Activated CD4-positive, alpha-beta T cell treated with anti-CD3 and anti-CD28 coated beads, Interleukin-10, Interleukin-2, amounts not matched to agents 100 ng/mL and 50 ng/mL, durations not matched to agents 16 hours and 8 hours (primary cell): ENCODE results near the gene CLBA1.
"Not testable (repeated sequence)": the region's sequence is repeated elsewhere in the genome, so short reads cannot be mapped to it uniquely, and the experiment has no call there.

Experiments used
- DNase-seq: peaks from one replicate; pipeline ENCODE4 v3.0.0-alpha.2; 2020

Gene CLBA1

DNA sequence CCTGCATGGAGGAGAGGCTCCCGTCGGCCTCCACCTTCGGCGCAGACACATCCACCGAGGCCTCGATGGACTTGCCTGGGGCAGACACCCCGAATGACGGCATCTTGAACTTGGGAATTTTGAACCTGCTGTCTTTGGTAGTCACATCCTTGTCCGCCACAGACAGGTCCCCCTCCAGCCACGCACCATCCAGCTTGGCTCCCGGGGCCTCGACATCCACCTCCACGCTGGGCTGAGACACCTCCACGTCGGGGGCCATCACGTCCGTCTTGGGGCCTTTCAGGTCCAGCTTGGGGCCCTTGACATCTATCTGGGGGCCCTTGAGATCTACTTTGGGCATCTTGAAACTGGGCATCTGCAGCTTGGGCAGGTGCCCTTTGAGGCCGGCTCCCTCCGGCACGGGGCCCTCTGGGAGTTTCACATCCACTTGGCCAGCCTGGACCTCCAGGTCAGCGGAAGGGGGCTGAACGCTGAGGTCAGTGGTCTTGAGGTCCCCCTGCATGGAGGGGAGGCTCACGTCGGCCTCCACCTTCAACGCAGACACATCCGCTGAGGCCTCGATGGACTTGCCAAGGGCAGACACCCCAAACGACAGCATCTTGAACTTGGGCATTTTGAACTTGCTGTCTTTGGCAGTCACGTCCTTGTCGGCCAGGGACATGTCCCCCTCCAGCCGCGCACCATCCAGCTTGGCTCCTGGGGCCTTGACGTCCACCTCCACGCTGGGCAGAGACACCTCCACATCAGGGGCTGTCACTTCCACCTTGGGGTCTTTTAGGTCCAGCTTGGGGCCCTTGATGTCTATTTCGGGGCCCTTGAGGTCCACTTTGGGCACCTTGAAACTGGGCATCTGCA, 37.5 kb upstream of the CLBA1 start:
- DNase-seq = not testable (repeated sequence)

DNA sequence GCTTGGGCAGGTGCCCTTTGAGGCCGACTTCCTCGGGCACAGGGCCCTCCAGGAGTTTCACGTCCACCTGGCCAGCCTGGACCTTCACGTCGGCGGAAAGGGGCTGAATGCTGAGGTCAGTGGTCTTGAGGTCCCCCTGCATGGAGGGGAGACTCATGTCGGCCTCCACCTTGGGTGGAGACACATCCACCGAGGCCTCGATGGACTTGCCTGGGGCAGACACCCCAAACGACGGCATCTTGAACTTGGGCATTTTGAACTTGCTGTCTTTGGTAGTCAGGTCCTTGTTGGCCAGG, 36.9 kb upstream of the CLBA1 start:
- no peak for DNase-seq

DNA sequence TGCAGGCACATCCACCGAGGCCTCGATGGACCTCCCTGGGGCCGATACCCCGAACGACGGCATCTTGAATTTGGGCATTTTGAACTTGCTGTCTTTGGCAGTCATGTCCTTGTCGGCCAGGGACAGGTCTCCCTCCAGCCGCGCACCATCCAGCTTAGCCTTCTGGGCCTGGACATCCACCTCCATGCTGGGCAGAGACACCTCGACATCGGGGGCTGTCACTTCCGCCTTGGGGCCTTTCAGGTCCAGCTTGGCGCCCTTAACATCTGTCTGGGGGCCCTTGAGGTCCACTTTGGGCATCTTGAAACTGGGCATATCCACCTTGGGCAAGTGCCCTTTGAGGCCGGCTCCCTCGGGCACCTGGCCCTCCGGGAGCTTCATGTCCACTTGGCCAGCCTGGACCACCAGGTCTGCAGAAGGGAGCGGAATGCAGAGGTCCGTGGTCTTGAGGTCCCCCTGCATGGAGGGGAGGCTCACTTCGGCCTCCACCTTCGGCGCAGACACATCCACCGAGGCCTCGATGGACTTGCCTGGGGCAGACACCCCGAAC, 36.1 kb upstream of the CLBA1 start:
- DNase-seq = not testable (repeated sequence)

DNA sequence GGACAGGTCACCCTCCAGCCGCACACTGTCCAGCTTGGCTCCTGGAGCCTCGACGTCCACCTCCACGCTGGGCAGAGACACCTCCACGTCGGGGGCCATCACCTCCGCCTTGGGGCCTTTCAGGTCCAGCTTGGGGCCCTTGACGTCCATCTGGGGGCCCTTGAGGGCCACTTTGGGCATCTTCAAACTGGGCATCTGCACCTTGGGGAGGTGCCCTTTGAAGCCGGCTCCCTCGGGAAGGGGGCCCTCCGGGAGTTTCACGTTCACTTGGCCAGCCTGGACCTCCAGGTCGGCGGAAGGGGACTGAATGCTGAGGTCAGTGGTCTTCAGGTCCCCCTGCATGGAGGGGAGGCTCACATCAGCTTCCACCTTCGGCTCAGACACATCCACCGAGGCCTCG, 35.6 kb upstream of the CLBA1 start:
- no peak for DNase-seq

DNA sequence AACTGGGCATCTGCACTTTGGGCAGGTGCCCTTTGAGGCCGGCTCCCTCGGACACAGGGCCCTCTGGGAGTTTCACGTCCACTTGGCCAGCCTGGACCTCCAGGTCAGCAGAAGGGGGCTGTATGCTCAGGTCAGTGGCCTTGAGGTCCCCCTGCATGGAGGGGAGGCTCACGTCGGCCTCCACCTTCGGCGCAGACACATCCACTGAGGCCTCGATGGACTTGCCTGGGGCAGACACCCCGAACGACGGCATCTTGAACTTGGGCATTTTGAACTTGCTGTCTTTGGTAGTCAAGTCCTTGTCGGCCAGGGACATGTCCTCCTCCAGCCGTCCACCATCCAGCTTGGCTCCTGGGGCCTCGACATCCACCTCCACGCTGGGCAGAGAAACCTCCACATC, 34.9 kb upstream of the CLBA1 start:
- DNase-seq = not testable (repeated sequence)

DNA sequence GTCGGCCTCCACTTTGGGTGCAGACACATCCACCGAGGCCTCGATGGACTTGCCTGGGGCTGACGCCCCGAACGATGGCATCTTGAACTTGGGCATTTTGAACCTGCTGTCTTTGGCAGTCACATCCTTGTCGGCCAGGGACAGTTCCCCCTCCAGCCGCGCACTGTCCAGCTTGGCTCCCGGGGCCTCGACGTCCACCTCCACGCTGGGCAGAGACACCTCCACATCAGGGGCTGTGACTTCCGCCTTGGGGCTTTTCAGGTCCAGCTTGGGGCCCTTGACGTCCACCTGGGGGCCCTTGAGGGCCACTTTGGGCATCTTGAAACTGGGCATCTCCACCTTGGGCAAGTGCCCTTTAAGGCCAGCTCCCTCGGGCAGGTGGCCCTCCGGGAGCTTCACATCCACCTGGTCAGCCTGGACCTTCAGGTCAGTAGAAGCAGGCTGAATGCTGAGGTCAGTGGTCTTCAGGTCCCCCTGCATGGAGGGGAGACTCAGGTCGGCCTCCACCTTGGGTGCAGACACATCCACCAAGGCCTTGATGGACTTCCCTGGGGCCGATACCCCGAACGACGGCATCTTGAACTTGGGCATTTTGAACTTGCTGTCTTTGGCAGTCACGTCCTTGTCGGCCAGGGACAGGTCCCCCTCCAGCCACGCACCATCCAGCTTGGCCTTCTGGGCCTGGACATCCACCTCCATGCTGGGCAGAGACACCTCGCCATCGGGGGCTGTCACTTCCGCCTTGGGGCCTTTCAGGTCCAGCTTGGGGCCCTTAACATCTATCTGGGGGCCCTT, 33.5 kb upstream of the CLBA1 start:
- DNase-seq = not testable (repeated sequence)

DNA sequence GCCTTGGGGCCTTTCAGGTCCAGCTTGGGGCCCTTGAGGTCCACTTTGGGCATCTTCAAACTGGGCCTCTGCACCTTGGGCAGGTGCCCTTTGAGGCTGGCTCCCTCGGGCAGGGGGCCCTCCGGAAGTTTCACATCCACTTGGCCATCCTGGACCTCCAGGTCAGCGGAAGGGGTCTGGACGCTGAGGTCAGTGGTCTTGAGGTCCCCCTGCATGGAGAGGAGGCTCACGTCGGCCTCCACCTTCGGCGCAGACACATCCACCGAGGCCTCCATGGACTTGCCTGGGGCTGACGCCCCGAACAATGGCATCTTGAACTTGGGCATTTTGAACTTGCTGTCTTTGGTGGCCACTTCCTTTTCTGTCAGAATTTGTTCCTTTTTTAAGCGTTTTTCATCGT, 32.5 kb upstream of the CLBA1 start:
- no peak for DNase-seq

DNA sequence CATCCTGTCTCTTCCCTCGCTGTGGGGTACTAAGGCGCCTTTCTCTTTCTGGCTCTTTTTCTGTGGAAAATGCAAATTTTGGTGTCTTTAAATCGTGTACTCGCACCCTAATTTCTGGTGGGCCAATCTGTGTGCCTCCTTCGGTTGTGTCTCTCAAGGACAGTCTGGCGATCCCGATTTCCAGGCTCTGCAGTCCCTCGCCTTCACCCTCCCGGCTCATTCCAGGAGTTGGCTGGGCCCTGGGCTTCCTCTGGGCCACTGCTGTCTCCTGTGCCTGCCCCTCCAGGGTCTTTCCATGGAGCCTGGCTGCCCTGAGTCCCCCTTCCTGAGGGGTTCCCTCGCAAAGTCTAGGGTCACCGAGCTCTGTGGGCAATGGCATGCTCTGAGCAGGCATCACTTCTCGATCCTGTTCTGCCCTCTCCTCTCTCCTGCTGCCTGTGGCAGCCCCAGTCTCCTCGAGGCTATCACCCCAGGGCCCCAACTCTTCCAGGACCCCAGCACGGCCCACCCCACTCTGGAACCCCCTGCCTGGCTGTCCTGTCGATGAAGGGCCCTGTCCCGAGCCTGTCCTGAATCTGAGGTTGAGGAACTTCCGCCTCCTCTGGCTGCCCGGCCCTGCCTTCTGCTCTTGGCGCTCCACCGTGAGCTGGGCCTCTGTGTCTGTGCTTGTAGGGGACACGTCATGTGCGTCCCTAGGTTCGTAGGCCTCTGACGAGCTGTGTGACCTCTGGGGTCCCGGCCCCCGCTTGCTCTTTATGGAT, 31.5 kb upstream of the CLBA1 start:
- no peak for DNase-seq

DNA sequence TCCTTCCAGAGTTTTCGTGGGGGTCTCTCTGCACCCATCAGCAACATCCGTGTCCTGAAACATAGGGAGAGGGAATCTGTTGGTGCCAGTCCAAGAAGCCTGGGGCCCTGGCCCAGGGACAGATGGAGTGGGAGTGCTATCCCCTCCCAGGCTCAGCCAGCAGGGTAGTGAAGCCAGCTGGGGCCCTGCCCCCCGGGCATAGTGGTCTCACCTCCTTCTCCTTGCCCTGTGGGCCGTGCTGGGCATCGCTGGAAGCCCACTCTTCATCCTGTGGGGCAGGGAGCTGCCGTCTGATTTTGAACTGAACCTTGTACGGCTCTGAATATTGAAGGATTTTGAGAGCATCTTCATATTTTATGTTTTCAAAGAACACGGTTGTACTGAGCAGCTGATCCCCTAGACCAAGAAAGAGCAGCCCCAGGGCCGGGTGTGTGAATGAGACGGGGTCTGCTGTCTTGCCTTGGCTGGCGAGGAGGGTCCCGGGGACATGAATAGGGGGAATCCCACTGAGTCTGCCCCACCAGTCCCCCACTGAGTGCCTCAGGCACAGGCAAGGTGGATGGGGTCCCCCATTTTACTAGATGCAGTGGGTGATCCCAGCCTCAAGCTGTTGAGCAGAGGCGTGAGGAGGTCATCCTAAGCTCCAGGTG, 30.7 kb upstream of the CLBA1 start:
- no peak for DNase-seq

DNA sequence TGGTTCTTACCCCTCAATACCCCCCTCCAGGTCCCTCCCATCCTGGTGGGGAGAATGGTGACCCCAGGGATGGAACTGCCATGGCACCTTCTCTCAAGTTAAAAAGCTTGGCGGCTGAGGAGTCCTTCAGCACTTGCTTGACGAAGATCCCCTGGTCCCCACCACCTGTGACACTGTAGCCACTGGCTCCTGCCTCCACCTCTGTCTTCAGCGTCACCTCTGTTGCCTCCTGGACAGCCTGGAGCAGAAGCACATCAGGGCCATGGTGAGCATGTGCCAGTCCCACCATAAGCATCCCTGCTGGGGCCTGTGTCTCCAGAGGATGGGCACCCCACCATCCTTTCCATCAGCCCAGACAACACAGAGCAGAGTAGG, 30.2 kb upstream of the CLBA1 start:
- no peak for DNase-seq

DNA sequence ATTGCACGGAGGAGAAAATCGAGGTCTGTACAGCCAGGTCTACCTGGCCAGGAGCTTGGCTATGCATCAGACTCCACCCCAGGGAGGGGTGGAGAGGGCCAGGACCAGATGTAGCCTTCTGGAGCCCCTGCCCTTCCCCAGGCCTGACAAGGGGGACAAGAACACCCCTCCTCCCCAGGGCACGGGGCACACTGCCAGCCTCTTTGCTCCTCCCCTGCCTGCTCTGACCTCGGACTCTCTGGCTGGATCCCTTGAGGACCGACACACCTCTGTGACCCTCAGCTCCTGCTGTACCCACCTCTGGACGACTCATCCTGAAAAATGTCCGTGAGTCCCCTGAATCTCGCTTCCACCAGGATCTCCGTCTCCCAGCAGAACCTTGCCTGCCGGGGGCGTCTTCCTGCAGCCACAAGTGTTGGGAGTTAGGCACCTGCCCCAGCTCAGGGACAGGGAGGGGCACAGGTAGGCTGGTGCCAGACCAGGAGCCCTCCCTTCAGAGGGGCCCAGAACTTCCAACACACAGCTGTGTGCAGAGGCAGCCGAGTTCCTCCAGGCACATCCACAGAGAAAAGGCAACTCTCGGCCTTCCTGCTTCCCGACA, 29.2 kb upstream of the CLBA1 start:
- no peak for DNase-seq

DNA sequence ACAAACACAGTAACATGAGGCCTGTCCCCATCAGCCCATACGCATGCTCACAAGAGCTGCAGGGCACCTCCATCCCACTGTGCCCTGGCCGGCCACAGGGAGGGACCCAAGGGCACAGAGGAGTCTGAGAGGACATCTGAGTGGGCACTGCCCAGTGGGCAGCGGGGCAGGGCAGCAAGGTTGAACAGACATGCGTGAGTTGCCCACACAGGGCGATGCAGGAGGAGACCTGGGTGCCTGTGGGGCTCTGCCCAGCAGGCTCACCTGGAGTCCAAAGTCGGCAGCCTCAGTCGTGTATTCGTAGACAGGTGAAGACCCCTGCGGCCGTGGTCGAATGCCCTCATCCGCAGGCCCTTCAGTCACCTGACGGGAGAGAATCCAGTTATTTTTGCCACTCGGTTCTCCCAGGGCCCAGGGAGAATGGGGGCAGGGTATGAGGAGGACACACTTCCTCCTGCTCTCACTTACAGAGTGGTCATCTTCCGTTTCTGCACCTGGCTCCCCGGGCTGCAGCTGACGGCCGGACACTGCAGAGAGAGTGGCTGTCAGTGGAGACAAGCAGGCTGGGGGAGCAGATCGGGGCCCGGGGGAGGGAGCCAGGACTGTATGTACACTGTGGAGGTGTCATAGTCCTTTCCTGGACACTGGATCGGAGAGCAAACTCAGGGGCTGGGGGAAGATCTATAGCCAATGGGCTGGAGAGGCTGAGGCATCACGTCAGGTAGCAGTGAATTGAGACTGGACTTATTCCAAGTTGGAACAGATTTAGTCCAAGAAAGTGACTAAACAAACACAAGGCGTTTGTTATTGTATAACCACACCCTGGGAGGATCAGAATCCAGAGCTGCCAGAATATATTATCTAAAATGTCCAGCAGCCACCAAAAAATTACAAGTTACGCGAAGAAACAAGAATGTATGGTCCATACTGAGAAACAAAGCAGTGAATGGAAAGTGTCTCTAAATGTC, 28.2 kb upstream of the CLBA1 start:
- DNase-seq = no peak

DNA sequence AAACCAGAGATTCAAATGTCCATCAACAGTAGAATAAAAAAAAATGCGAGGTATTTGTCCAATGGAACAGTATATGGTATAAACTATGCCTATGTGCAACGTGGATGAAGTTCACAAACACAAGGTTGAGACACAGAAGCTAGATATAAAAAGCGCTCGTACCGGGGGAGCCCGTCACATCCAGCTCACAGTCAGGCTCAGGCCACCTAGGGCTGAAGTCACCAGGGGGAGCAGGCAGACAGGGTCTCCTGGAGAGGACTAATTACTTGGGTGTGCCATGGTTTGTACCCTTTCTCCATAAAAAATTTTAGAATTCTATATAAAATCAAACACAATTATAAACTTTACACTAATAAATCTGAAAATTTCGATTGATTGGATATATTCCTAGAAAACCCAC, 21.0 kb upstream of the CLBA1 start:
- no peak for DNase-seq

DNA sequence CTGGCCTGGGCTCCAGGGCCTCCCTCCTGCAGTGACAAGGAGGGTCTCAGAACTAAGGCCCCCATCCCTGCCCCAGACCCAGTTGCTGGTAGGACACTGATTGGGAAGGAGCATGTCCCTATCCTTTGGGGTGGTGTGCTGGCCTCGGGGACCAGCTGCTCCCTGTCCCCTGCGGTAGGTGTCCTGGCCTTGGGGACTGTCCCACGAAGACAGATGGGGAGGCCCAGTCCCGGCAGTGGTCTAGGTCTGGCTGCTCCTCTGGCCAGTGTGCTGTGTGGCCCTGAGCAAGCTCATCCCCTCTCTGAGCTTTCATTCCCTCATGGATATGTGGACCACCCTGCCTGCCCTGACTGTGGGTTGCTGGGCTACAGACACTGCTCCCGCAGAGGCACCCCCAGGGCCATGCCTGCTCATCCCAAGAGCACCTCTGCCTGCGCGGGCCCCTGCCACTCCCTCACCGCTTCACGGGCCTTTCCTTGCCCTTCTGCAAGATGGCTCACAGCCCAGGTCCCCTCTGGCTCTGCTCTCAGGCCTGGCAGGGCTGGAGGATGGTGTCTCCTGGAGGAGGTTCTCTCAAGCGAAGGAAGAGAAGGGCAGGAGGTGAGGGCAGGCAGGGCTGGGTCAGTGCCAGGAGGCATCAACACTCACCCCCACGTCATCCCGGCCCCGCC, 19.9 kb upstream of the CLBA1 start:
- DNase-seq = no peak

DNA sequence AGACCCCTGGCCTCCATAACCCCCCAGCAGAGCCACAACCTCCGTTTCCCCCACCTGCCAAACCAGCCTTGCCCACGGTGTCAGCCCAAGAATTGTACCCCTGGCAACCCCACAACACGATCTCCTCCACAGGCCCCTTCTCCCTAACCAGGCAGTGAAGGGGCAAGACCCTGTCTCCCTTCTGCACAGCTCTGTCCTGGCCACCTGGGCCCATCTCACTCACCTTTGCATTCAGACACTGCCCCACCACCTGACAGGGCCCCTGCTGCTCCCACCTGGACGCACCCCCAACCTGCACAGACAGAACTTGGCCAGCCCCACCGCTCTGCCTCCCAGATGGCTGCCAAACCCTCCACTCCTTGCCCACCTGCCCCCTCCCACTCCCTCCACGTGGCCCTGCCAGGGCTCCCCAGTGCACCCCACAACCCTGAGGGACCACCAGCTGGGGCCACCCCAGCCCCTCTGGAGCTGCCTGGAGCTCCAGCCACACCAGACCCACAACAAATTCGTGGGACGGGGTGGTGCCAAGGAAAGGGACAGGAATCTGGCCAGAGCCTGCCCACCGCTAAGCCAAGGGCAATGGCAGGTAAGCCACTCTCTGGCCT, 19.2 kb upstream of the CLBA1 start:
- no peak for DNase-seq

DNA sequence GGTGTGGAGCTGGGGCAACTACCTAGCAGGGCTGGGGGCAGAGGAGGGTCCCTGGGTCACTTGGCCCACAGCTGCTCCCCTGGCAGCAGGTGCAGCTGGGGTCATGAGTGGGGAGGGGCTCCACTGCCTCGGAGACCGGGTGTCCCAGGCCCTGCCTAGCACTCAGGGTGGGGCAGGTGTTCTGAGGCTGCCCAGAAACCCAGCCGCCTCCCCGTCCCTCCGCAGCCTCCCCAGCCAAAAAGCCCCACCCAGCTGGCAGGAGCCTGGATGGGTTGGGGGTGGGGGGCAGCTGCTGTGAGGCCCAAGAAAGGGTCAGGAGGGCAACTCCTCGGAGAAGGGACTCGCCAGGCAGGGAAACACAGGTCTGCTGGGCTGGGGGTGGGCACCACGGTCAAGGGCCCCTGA, 18.6 kb upstream of the CLBA1 start:
- DNase-seq = no peak

DNA sequence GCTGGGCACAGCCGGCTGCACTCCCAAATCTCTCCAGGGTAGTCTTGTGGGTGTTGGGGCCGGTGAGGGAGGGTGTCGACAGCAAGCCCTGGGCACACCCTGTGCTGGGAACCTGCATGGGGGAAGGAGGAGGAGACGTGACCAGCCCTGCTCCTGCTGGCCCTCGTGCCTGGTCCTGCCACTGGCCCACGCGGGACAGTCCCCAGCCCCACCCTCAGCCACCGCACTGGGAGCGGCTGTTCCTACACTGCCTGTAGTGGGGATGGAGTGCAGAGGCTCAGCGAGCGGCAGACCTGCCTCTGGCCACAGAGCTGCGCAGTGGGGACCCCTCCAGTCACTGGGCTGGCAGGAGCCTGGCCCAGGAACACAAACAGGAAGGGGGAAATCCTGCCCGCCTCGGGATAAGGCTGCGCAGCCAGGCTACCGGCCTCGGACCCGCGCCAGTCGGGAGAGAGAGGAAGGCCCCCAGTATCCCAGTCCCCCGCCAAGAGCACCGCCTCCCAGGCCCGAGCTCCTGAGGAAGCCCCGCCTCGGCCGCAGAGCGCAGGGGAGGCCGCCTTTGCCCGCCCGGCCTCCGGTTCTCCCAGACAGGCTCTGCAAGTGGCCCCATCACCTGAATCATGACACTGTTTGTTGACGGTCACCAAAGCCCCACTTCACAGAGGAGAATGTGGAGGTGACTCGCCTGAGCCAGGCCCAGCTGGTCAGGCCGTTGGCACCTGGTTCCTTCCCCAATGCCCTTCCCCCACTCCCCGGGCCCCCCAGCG, 18.0 kb upstream of the CLBA1 start:
- no peak for DNase-seq

DNA sequence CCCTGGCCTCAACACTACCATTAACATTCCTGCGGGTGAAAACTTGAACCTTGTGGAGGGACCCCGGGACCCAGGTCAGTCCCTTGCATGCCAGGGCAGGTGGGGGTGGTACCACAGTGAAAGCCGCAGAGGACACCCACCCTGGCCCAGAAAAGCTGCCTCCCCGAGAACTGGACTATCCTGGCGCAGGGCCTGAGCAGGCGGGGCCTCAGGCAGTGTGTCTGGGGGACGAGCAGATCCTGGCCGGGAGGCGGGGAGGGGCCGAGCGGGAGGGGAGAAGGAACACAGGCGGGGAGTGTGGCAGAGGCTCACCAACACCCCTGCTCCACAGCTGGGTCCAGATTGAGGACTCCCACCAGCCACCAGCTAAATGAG, 17.4 kb upstream of the CLBA1 start:
- no peak for DNase-seq
